Measurements from ENCODE around the gene PDE7B.
"Not testable (repeated sequence)": the region's sequence is repeated elsewhere in the genome, so short reads cannot be mapped to it uniquely, and the experiment has no call there.

The PDE7B gene

DNA sequence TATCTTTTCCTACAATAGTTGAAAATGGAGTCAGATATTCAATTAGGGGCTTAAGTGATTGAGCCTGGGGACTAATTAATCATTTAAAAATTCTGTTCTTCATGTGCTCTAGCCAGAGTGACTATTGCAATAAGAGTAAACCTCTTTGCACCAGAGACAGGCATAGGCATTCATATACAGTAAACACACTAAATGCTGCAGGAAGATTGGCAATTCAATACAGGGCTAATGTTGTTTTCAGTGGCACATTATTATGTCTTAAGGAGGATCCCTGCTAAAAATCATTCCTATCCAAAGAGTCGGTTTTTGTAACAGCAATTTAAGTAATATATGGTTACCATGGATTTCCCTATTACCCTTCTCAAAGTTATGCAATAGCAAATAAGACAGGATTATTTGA, 1.2 kb downstream of the PDE7B start:
- DNase-seq, result no peak

DNA sequence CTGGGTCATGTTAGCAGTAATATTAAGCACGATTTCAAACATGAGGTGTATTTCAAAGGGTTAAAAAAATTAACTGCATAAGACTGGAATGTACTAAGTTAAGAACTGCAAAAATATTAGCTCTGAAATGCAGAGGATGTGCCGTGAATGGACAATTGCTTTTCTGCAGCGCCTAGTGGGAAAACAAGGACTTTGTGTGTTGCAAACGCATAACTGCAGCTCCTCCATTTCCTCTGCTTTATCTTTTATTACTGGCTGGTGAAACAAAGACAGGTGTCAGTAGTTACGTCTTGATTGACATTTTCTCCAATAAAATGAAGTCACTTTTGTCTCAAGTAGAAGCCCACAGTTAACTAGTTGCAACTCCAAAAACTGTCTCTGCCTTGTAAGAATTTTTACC, 1.7 kb downstream of the PDE7B start:
- DNase-seq, result peak; percentile 41

- DNase-seq, result no peak
Observed at GRCh38 chr6:135853986-135854385, 2.5 kb downstream of the PDE7B start.

- DNase-seq, result no peak
Observed at GRCh38 chr6:135854799-135855198, 3.3 kb downstream of the PDE7B start.

DNA sequence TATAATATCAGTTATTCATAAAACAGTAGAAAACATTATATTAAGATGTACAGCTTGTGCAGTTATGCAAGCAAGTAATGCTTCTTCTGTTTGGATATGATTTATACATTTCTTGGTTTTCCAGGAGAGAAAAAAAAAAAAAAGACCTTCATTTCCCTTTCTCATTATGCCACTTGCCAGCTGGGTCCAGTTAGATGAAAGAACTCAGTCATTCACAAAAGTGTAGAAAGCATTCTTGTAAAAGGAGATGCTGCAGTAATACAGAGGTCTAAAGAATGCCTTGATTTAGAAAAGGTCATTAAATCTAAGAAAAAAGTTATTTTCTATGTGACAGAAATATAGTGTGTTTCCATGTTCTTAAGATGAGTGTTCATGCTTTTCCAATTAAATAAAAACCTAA, 7.4 kb downstream of the PDE7B start:
- no peak for DNase-seq

GRCh38 chr6:135860361-135860760, 8.9 kb downstream of the PDE7B start:
- no peak for DNase-seq

GRCh38 chr6:135861189-135861588, 9.7 kb downstream of the PDE7B start:
- no peak for DNase-seq

GRCh38 chr6:135864929-135865328, 13.4 kb downstream of the PDE7B start:
- not testable (repeated sequence) for DNase-seq

DNA sequence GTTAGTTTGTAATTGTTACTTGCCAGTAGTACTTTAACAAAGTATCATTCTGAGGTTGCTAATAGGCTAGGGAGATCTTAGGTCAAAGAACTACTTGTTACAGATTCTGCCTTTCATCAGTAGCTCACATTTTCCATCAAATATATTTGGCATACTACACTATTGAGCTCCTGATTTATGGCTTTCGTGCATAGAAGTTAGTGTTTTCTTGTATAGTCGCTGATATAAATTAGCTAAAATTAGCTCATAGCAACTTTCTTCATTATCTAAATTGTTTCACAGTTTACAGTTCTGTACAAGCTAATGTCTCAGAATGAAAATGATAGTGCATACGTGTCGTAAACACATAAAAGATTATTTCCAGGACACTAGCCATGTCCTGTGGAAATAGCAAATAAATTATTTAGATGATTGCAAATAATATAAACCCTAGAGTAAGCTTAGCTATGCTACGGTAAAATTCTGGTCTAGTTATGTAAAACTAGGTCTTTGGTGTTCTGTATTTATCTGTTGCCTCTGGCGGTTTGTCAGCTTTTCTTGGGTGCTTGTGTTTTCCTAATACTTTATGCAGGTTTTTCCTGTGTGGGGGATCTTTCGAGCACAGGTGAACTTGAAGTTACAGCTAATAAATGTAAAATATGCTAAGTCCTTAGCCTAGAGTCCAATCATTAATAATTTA, 15.1 kb downstream of the PDE7B start:
- no peak for DNase-seq

GRCh38 chr6:135867332-135867731, 15.8 kb downstream of the PDE7B start:
- DNase-seq, result no peak

- no peak for DNase-seq
Observed at GRCh38 chr6:135869857-135870256, 18.4 kb downstream of the PDE7B start.

DNA sequence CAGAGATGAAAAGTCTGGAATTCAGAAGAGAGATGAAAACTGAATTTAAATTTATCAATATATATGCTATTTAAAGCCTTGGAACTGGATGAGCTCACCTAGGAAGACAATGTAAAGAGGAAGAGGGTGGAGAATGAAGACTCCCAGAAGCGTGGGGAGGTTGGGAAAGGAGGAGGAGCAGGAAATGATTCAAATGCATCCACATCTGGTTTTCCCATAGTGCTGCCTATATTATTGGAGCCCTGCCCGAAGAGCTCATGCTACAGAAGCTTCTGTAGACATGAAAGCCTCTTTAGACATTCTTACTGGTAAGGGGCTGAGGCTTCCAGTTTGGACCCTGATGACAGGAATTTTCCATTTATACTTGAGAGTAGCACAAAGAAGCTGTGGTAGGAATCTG, 19.2 kb downstream of the PDE7B start:
- peak; percentile 88 for DNase-seq

- DNase-seq, result peak; percentile 72
Observed at GRCh38 chr6:135871296-135871695, 19.8 kb downstream of the PDE7B start.

GRCh38 chr6:135871878-135872277, 20.4 kb downstream of the PDE7B start:
- peak; percentile 86 for DNase-seq

DNA sequence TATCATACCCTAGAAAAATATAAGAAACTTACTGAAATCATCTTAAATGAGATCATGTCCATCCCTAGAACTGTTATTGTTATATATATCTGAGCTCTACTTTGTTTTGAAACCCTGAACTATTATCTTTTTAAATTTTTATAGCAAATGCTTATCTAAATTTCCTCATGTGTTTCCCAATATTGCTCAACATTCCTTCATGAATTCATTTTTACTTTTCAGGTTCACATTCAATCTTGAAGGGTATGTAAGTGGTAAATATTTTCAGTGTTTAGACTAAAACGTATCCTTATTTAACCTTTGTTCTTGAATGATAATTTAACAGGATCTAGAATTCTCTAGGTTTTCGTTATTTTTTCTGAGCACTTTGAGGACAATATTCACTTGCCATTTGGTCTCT, 23.9 kb downstream of the PDE7B start:
- DNase-seq, result no peak

GRCh38 chr6:135876058-135876457, 24.6 kb downstream of the PDE7B start:
- DNase-seq, result no peak

GRCh38 chr6:135877666-135878065, 26.2 kb downstream of the PDE7B start:
- DNase-seq, result no peak

GRCh38 chr6:135880066-135880972, 28.8 kb downstream of the PDE7B start:
- DNase-seq, result peak; percentile 89

GRCh38 chr6:135883045-135883444, 31.5 kb downstream of the PDE7B start:
- peak; percentile 39 for DNase-seq

DNA sequence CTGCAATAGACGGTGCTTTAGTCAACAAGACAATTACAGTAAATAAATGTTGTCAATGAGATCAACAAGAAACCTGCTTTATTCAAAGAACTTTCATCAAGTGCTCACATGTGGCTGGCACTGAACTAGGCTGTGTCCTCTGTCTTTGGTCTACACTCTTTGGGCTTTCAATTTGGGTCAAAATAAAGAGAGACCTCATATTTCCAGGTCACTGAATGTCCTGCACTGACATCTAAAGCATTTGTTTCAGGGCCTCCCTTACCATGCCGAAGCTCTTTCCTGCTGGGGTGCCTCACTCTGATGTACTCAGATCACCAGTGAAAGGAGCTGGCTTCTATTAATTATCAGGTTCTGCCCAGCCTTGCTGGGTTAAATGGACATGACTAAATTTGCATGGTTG, 32.0 kb downstream of the PDE7B start:
- no peak for DNase-seq

DNA sequence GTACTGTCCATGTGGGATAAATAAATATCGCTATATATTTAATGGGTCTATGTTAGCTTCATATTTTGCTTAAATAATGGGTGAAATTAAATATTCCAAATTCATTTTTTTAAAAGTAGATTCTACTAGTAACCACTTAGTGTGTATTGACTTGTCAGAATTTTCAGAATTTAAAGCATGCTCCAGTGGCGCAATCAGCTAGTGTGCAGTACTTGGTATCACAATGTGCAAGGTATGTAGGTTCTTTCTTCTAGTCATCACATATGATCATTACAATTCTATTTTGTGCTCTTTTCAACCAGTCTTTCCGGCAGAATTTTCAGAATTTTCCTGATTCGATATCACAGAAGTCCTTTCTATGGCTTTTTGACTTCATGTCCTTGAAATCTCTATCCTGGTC, 32.6 kb downstream of the PDE7B start:
- DNase-seq, result no peak

DNA sequence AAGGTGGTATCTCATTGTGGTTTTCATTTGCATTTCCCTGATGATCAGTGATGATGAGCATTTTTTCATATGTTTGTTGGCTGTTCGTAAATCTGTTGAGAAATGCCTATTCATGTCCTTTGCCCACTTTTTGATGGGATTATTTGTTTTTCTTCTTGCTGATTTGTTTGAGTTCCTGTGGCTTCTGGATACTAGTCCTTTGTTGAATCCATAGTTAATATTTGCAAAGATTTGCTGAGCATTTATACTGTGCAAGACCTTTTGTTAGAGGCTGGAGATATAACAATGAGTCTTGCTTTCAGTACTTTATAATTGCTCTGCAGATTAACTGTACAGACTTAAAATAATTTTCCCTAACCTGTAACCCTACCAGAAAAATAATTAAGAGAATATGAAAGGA, 35.6 kb downstream of the PDE7B start:
- no peak for DNase-seq

GRCh38 chr6:135888818-135889217, 37.3 kb downstream of the PDE7B start:
- peak; percentile 21 for DNase-seq

GRCh38 chr6:135890876-135891275, 39.4 kb downstream of the PDE7B start:
- no peak for DNase-seq

All from EL (cell line).